HG03097 (cell line): ENCODE data around the gene SLC9A3.

Source experiments
- ATAC-seq: cut with Tn5 transposase; IDR thresholded peaks from one replicate; pipeline ENCODE4 v1.9.1; 2021; ENCODE audit not compliant: unreplicated experiment, low FRiP score

The SLC9A3 gene

DNA sequence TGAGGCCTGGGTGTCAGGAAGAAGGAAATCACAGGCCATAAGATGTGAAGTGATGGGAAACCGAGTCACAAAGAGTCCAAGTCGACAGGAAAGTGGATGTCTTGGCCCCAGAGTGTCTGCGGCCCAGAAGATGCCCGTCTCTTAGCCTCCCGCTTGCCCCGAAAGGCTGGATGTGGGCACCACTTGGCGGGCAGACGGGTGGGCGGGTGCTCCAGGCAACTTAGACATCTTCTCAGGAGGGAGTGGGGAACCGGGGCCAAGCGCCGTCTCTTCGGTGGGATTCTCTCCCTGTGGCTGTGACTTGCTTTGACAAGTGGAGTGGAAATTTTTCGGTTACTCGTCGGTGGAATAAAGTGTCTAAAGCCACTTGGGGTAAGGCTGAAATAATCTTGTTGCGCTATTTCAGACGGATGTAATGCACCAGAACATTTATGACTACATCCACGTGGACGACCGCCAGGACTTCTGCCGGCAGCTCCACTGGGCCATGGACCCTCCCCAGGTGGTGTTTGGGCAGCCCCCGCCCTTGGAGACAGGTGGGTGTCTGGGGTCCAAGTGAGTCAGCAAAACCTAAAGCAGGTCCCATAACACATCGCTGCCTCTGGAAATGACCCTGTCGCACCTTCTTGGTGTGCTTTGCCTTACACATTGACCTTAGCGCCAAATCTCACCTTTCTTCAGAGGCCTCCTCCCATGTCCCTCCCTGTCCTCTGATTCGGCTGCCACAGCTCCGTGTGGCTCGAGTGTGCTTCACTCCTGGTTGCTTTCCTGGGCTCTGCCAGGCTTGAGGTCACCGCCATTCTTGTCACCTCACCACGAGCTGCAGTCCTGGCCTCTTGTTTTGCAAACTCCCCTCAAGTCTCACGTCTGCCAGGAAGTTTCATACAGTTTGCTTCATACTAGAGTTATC is 101.7 kb downstream of the SLC9A3 start:
- ATAC-seq: no peak

DNA sequence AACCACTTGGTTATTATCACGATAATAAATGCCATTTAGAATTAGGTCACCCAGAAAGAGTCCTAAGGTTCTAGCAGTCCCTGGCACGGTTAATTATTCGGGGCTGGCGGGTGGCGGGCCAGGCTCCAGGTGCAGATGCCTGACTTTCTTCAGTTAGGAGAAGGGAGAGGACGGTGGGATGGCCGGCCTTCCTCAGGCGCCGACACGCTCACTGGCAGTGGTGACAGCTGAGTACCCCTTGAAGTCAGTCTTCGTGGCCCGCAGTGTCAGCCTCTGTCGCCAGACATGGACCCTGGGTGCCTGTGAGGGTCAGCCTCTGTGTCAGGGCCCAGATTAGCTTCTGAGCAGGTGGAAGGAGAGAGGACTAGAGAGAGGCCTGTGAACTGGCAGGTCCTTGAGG is 102.3 kb downstream of the SLC9A3 start:
- no peak for ATAC-seq

- ATAC-seq: no peak
These were observed 102.9 kb downstream of the SLC9A3 start for GRCh38 chr5:421287-421880.

- no peak for ATAC-seq
These were observed 103.5 kb downstream of the SLC9A3 start for GRCh38 chr5:420632-421286.
